Germinal center (tissue), 1 donor: ENCODE measurements around the gene PARP11.
"Not testable (repeated sequence)": the region's sequence is repeated elsewhere in the genome, so short reads cannot be mapped to it uniquely, and the experiment has no call there.

Experiments used
- DNase-seq: peaks from one replicate; pipeline ENCODE4 v3.0.0; 2012; ENCODE audit warnings: mixed read lengths, low spot score

Gene PARP11

GRCh38 chr12:3882896-3883564 is 9.8 kb upstream of the PARP11 start:
- peak; percentile 42 for DNase-seq

- no peak for DNase-seq
Measured at GRCh38 chr12:3882406-3882805, 9.2 kb upstream of the PARP11 start.

GRCh38 chr12:3881281-3881950 is 8.2 kb upstream of the PARP11 start:
- no peak for DNase-seq

GRCh38 chr12:3879846-3880245 is 6.6 kb upstream of the PARP11 start:
- DNase-seq: no peak

- DNase-seq: no peak
Measured at GRCh38 chr12:3871356-3871755, 1.8 kb downstream of the PARP11 start.

GRCh38 chr12:3869865-3870264 is 3.3 kb downstream of the PARP11 start:
- no peak for DNase-seq

- no peak for DNase-seq
Measured at GRCh38 chr12:3869433-3869832, 3.8 kb downstream of the PARP11 start.

GRCh38 chr12:3863756-3864155 is 9.4 kb downstream of the PARP11 start:
- no peak for DNase-seq

GRCh38 chr12:3842517-3842916 is 30.7 kb downstream of the PARP11 start:
- DNase-seq: no peak

- no peak for DNase-seq
Measured at GRCh38 chr12:3841783-3842182, 31.4 kb downstream of the PARP11 start.

GRCh38 chr12:3840833-3841232 is 32.4 kb downstream of the PARP11 start:
- DNase-seq: not testable (repeated sequence)

- DNase-seq: not testable (repeated sequence)
Measured at GRCh38 chr12:3839745-3840144, 33.5 kb downstream of the PARP11 start.

GRCh38 chr12:3838701-3839548 is 34.3 kb downstream of the PARP11 start:
- DNase-seq: peak; percentile 50

GRCh38 chr12:3838076-3838475 is 35.1 kb downstream of the PARP11 start:
- DNase-seq: no peak

GRCh38 chr12:3837049-3837448 is 36.1 kb downstream of the PARP11 start:
- DNase-seq: peak; percentile 30

GRCh38 chr12:3836641-3837040 is 36.6 kb downstream of the PARP11 start:
- no peak for DNase-seq

- no peak for DNase-seq
Measured at GRCh38 chr12:3835914-3836313, 37.3 kb downstream of the PARP11 start.

- DNase-seq: no peak
Measured at GRCh38 chr12:3834774-3835173, 38.4 kb downstream of the PARP11 start.

- DNase-seq: no peak
Measured at GRCh38 chr12:3833670-3834310, 39.4 kb downstream of the PARP11 start.

- no peak for DNase-seq
Measured at GRCh38 chr12:3832738-3833137, 40.5 kb downstream of the PARP11 start.

GRCh38 chr12:3828888-3829287 is 44.3 kb downstream of the PARP11 start:
- DNase-seq: no peak

- no peak for DNase-seq
Measured at GRCh38 chr12:3827301-3828000, 45.7 kb downstream of the PARP11 start.
